Activated CD4-positive, alpha-beta T cell treated with anti-CD3 and anti-CD28 coated beads for 36 hours (primary cell): ENCODE measurements around the gene DCC. TPM values are rescaled to one million over a fixed set of nuclear protein-coding genes. Genes with fewer than 3 reads are reported as not detected.
A peak's percentile ranks its signal among the peaks of the same experiment; 100 is the strongest.

Source experiments
- ATAC-seq: fragments of 200-7000 bp; cut with Tn5 transposase; one replicate; pipeline ENCODE4 v1.10.0; 2021; ENCODE audit warnings: mild to moderate bottlenecking, moderate library complexity
- CTCF ChIA-PET: fragments of 350-600 bp; sonication (Branson Sonifier 250); formaldehyde crosslinking; loops from one replicate; lab custom pipeline; 2021; ENCODE audit warnings: antibody characterized with exemption; lab: Charles Lee
- POLR2A ChIA-PET: fragments of 350-600 bp; sonication (Branson Sonifier 250); formaldehyde crosslinking; loops from one replicate; lab custom pipeline; 2021; ENCODE audit warnings: antibody characterized with exemption, inconsistent platforms; lab: Charles Lee
- DNase-seq: peaks from one replicate; pipeline ENCODE4 v3.0.0-alpha.2; 2020
- H3K27ac Mint-ChIP-seq: one replicate; pipeline ENCODE4 v1.8.0; 2021; ENCODE audit warnings: mixed read lengths
- H3K27me3 Mint-ChIP-seq: one replicate; pipeline ENCODE4 v1.8.0; 2021; ENCODE audit warnings: mixed read lengths
- H3K36me3 Mint-ChIP-seq: one replicate; pipeline ENCODE4 v1.8.0; 2021; ENCODE audit warnings: low read depth, mixed read lengths
- H3K4me1 Mint-ChIP-seq: one replicate; pipeline ENCODE4 v1.8.0; 2021; ENCODE audit warnings: mixed read lengths
- H3K4me3 Mint-ChIP-seq: one replicate; pipeline ENCODE4 v1.8.0; 2021; ENCODE audit warnings: mild to moderate bottlenecking, moderate library complexity, mixed read lengths
- H3K9me3 Mint-ChIP-seq: one replicate; pipeline ENCODE4 v1.8.0; 2021; ENCODE audit warnings: low read depth, mixed read lengths
- intact Hi-C, 2 experiments: fragments of 100-400 bp; cut with DNase I in 1 of 2; cut with micrococcal nuclease in 1 of 2; formaldehyde crosslinking; loops; one replicate each; pipeline versions ENCODE4 v1.14.2 to v1.15.1; 2022 to 2024; cut with DNase I, micrococcal nuclease
- total RNA-seq, 2 experiments: library from RNA; stranded (reverse); gene quantifications; one replicate each; pipeline ENCODE4 v1.2.3, GENCODE V29; 2021

Gene DCC
- total RNA-seq, 2 experiments from 2014 or later = not detected

GRCh38 chr18:53382870-53383269, 1042.9 kb downstream of the DCC start:
- H3K36me3 Mint-ChIP-seq = no peaks in the 10 kb centered on the region
- H3K9me3 Mint-ChIP-seq = no peaks in the 10 kb centered on the region
- DNase-seq (no peak), ATAC-seq (no peak)
- POLR2A ChIA-PET = no interaction called here
- H3K4me3 Mint-ChIP-seq = no peak overlapping the region
- H3K27ac Mint-ChIP-seq = no peak overlapping the region
- H3K27me3 Mint-ChIP-seq = no peaks in the 10 kb centered on the region
- CTCF ChIA-PET = no interaction called here
- H3K4me1 Mint-ChIP-seq = no peaks in the 10 kb centered on the region
- intact Hi-C loops = no loop called here

GRCh38 chr18:53385889-53386288, 1045.9 kb downstream of the DCC start:
- no peak for DNase-seq
- Mint-ChIP-seq H3K4me1 (no peaks in the 10 kb centered on the region), H3K9me3 (no peaks in the 10 kb centered on the region), H3K27ac (no peak overlapping the region), H3K36me3 (no peaks in the 10 kb centered on the region), H3K27me3 (no peaks in the 10 kb centered on the region), H3K4me3 (no peak overlapping the region)
- ChIA-PET POLR2A (no interaction called here), CTCF (interaction anchor here (0.7 kb wide), 1 partner anchor 1187 kb away, joined by 3 read pairs; no protein-coding TSS in a partner anchor)
- intact Hi-C loops = no loop called here
- no peak for ATAC-seq

GRCh38 chr18:53387581-53387980, 1047.6 kb downstream of the DCC start:
- no peaks in the 10 kb centered on the region for H3K4me1 Mint-ChIP-seq
- H3K9me3 Mint-ChIP-seq = no peaks in the 10 kb centered on the region
- no peak overlapping the region for H3K4me3 Mint-ChIP-seq
- intact Hi-C loops = no loop called here
- H3K27me3 Mint-ChIP-seq = no peaks in the 10 kb centered on the region
- no peaks in the 10 kb centered on the region for H3K36me3 Mint-ChIP-seq
- ChIA-PET CTCF (interaction anchor here (0.6 kb wide), 1 partner anchor 249 kb away, joined by 3 read pairs; no protein-coding TSS in a partner anchor), POLR2A (no interaction called here)
- ATAC-seq = no peak
- no peak overlapping the region for H3K27ac Mint-ChIP-seq
- no peak for DNase-seq

- H3K4me1 Mint-ChIP-seq = no peaks in the 10 kb centered on the region
- H3K4me3 Mint-ChIP-seq = no peak overlapping the region
- no peaks in the 10 kb centered on the region for H3K9me3 Mint-ChIP-seq
- no peaks in the 10 kb centered on the region for H3K27me3 Mint-ChIP-seq
- POLR2A ChIA-PET = no interaction called here
- DNase-seq (no peak), ATAC-seq (no peak)
- intact Hi-C loops = no loop called here
- H3K36me3 Mint-ChIP-seq = no peaks in the 10 kb centered on the region
- CTCF ChIA-PET = no interaction called here
- H3K27ac Mint-ChIP-seq = no peak overlapping the region
Measured at GRCh38 chr18:53402670-53403069, 1062.7 kb downstream of the DCC start.

- intact Hi-C loops = no loop called here
- POLR2A ChIA-PET = no interaction called here
- Mint-ChIP-seq H3K9me3 (no peaks in the 10 kb centered on the region), H3K4me3 (no peak overlapping the region), H3K4me1 (no peaks in the 10 kb centered on the region), H3K27me3 (no peaks in the 10 kb centered on the region), H3K36me3 (no peaks in the 10 kb centered on the region), H3K27ac (no peak overlapping the region)
- ATAC-seq = no peak
- CTCF ChIA-PET = no interaction called here
- DNase-seq = no peak
Measured at GRCh38 chr18:53408271-53408670, 1068.3 kb downstream of the DCC start.

GRCh38 chr18:53411511-53411910, 1071.5 kb downstream of the DCC start:
- Mint-ChIP-seq H3K4me1 (no peaks in the 10 kb centered on the region), H3K4me3 (no peak overlapping the region), H3K36me3 (no peaks in the 10 kb centered on the region), H3K27me3 (no peaks in the 10 kb centered on the region), H3K27ac (no peak overlapping the region), H3K9me3 (no peaks in the 10 kb centered on the region)
- ChIA-PET CTCF (no interaction called here), POLR2A (no interaction called here)
- DNase-seq (no peak), ATAC-seq (no peak)
- intact Hi-C loops = no loop called here

GRCh38 chr18:53417003-53417402, 1077.0 kb downstream of the DCC start:
- ChIA-PET CTCF (no interaction called here), POLR2A (no interaction called here)
- no peak overlapping the region for H3K4me3 Mint-ChIP-seq
- H3K36me3 Mint-ChIP-seq = no peaks in the 10 kb centered on the region
- no peaks in the 10 kb centered on the region for H3K4me1 Mint-ChIP-seq
- no peak for DNase-seq
- H3K9me3 Mint-ChIP-seq = no peaks in the 10 kb centered on the region
- H3K27me3 Mint-ChIP-seq = no peaks in the 10 kb centered on the region
- intact Hi-C loops = no loop called here
- no peak overlapping the region for H3K27ac Mint-ChIP-seq
- no peak for ATAC-seq

GRCh38 chr18:53421869-53422268, 1081.9 kb downstream of the DCC start:
- DNase-seq (no peak), ATAC-seq (no peak)
- Mint-ChIP-seq H3K4me3 (no peak overlapping the region), H3K27me3 (no peaks in the 10 kb centered on the region), H3K4me1 (no peaks in the 10 kb centered on the region), H3K27ac (no peak overlapping the region), H3K9me3 (peaks cover 2% of the 10 kb centered on the region), H3K36me3 (no peaks in the 10 kb centered on the region)
- ChIA-PET POLR2A (no interaction called here), CTCF (no interaction called here)
- intact Hi-C loops = no loop called here

GRCh38 chr18:53422896-53423295, 1082.9 kb downstream of the DCC start:
- ATAC-seq = no peak
- CTCF ChIA-PET = no interaction called here
- H3K27me3 Mint-ChIP-seq = no peaks in the 10 kb centered on the region
- POLR2A ChIA-PET = no interaction called here
- no peaks in the 10 kb centered on the region for H3K36me3 Mint-ChIP-seq
- H3K4me1 Mint-ChIP-seq = no peaks in the 10 kb centered on the region
- H3K27ac Mint-ChIP-seq = no peak overlapping the region
- no peak overlapping the region for H3K4me3 Mint-ChIP-seq
- no peak for DNase-seq
- intact Hi-C loops = no loop called here
- H3K9me3 Mint-ChIP-seq = peaks cover 2% of the 10 kb centered on the region

GRCh38 chr18:53426666-53427184, 1086.7 kb downstream of the DCC start:
- H3K4me1 Mint-ChIP-seq = no peaks in the 10 kb centered on the region
- no peak overlapping the region for H3K4me3 Mint-ChIP-seq
- H3K27ac Mint-ChIP-seq = no peak overlapping the region
- ATAC-seq = peak; percentile 52
- H3K9me3 Mint-ChIP-seq = peaks cover 2% of the 10 kb centered on the region
- ChIA-PET POLR2A (no interaction called here), CTCF (interaction anchor here (0.6 kb wide), 1 partner anchor 279 kb away, joined by 3 read pairs; no protein-coding TSS in a partner anchor)
- no peaks in the 10 kb centered on the region for H3K36me3 Mint-ChIP-seq
- intact Hi-C loops = no loop called here
- H3K27me3 Mint-ChIP-seq = no peaks in the 10 kb centered on the region
- peak; percentile 6 for DNase-seq

GRCh38 chr18:53441761-53442414, 1101.9 kb downstream of the DCC start:
- H3K27me3 Mint-ChIP-seq = no peaks in the 10 kb centered on the region
- ChIA-PET POLR2A (no interaction called here), CTCF (no interaction called here)
- H3K36me3 Mint-ChIP-seq = no peaks in the 10 kb centered on the region
- intact Hi-C loops = no loop called here
- H3K27ac Mint-ChIP-seq = no peak overlapping the region
- DNase-seq = no peak
- no peaks in the 10 kb centered on the region for H3K9me3 Mint-ChIP-seq
- H3K4me1 Mint-ChIP-seq = no peaks in the 10 kb centered on the region
- no peak for ATAC-seq
- no peak overlapping the region for H3K4me3 Mint-ChIP-seq

GRCh38 chr18:53442415-53442783, 1102.4 kb downstream of the DCC start:
- intact Hi-C loops = no loop called here
- Mint-ChIP-seq H3K4me1 (no peaks in the 10 kb centered on the region), H3K27me3 (no peaks in the 10 kb centered on the region), H3K27ac (no peak overlapping the region), H3K9me3 (no peaks in the 10 kb centered on the region), H3K4me3 (no peak overlapping the region), H3K36me3 (no peaks in the 10 kb centered on the region)
- DNase-seq (no peak), ATAC-seq (no peak)
- ChIA-PET CTCF (interaction anchor here (0.7 kb wide), 1 partner anchor 1006 kb away, joined by 3 read pairs; no protein-coding TSS in a partner anchor), POLR2A (no interaction called here)
